K562 (cell line): ENCODE data around the gene MME. TPM values are rescaled to one million over a fixed set of nuclear protein-coding genes. Genes with fewer than 3 reads are reported as not detected.

Experiments
- ATAC-seq: fragments of 200-7000 bp; cut with Tn5 transposase; 3 replicates; pipeline ENCODE4 v1.9.1; 2020; ENCODE audit warnings: moderate library complexity
- BruUV-seq: library from RNA; stranded (reverse); fragments of 400-500 nt; replicated peaks from 2 replicates; lab custom pipeline; 2021; lab: Mats Ljungman, UMichigan
- CTCF ChIA-PET: fragments of 300-600 bp; formaldehyde crosslinking; extraction: SDS; loops from one replicate; lab custom pipeline; 2021; ENCODE audit warnings: low intra/inter-chr PET ratio; lab: Yijun Ruan, JAX
- POLR2A ChIA-PET: fragments of 300-600, 350-650 bp; sonication (Branson Sonifier 250); formaldehyde crosslinking; extraction: SDS; loops from one replicate; lab custom pipeline; 2021; ENCODE audit warnings: antibody characterized with exemption, inconsistent platforms; lab: Yijun Ruan, JAX
- DNase-seq, 4 experiments: peaks; one replicate each; pipeline versions ENCODE4 v3.0.0 to v3.0.0-alpha.2; 2011 to 2018; ENCODE audit warnings: low spot score in 3 of 4, mixed read lengths in 3 of 4; ENCODE audit errors: extremely low read depth in 1 of 4
- FAIRE-seq: peaks from 2 replicates; lab custom pipeline; 2011; peaks lifted over from hg19 to GRCh38; lab: Jason Lieb, UNC
- H2AFZ ChIP-seq: 2 replicates; pipeline ENCODE4 v1.6.0; 2011; ENCODE audit warnings: low read depth, low read length, control low read depth, inconsistent platforms
- H3K27ac ChIP-seq: fragments of 200-600 bp; 3 replicates; pipeline ENCODE4 v1.8.0; 2011; ENCODE audit warnings: low read depth, mild to moderate bottlenecking, control low read depth, inconsistent platforms, low read length, moderate library complexity, mixed read lengths; ENCODE audit errors: extremely low read depth
- H3K27me3 ChIP-seq, 2 experiments: fragments of 300-600 bp in 1 of 2; 2 replicates in 1 of 2; 3 replicates in 1 of 2; pipeline versions ENCODE4 v1.6.0 to v1.8.0; 2011; ENCODE audit warnings: inconsistent platforms in 2 of 2, low read length in 2 of 2, mild to moderate bottlenecking in 1 of 2, mixed read lengths in 1 of 2, moderate library complexity in 1 of 2; ENCODE audit not compliant: control insufficient read depth in 2 of 2, insufficient read depth in 2 of 2
- H3K36me3 ChIP-seq: fragments of 300-600 bp; 3 replicates; pipeline ENCODE4 v1.8.0; 2011; ENCODE audit warnings: mild to moderate bottlenecking, low read length, inconsistent platforms; ENCODE audit not compliant: control insufficient read depth, insufficient read depth
- H3K4me1 ChIP-seq, 2 experiments: fragments of 200-600 bp in 1 of 2; replicated peaks in 1 of 2; 2 replicates in 1 of 2; 3 replicates in 1 of 2; pipeline versions ENCODE4 v1.5.1 to v1.8.0; 2011; ENCODE audit warnings: inconsistent platforms in 2 of 2, low read length in 2 of 2, mild to moderate bottlenecking in 1 of 2, mixed read lengths in 1 of 2, moderate library complexity in 1 of 2; ENCODE audit not compliant: control insufficient read depth in 2 of 2, insufficient read depth in 2 of 2
- H3K4me2 ChIP-seq: 2 replicates; pipeline ENCODE4 v1.6.1; 2011; ENCODE audit warnings: low read length, control low read depth, inconsistent platforms, mixed read lengths; ENCODE audit not compliant: insufficient read depth
- H3K4me3 ChIP-seq: fragments of 200-600 bp; sonication (generic), shearing (Covaris generic); 2 replicates; pipeline ENCODE4 v1.5.1; 2016; ENCODE audit warnings: control low read depth, inconsistent platforms
- H3K79me2 ChIP-seq: fragments of 200-600 bp; 3 replicates; pipeline ENCODE4 v1.8.0; 2011; ENCODE audit warnings: low read length, inconsistent platforms; ENCODE audit not compliant: control insufficient read depth, insufficient read depth
- H3K9ac ChIP-seq, 2 experiments: 2 replicates each; pipeline versions ENCODE4 v1.6.0 to v1.6.1; 2011; ENCODE audit warnings: low read depth in 2 of 2, low read length in 2 of 2, control low read depth in 1 of 2, inconsistent platforms in 1 of 2, mild to moderate bottlenecking in 1 of 2, mixed read lengths in 1 of 2; ENCODE audit not compliant: insufficient read depth in 1 of 2
- H3K9me1 ChIP-seq: one replicate; pipeline ENCODE4 v1.6.0; 2011; ENCODE audit warnings: inconsistent platforms, mild to moderate bottlenecking, low read length, moderate library complexity; ENCODE audit not compliant: control insufficient read depth, insufficient read depth
- H3K9me3 ChIP-seq: replicated peaks from 2 replicates; pipeline ENCODE4 v1.5.1; 2011; ENCODE audit warnings: low read depth, low read length, inconsistent platforms; ENCODE audit not compliant: control insufficient read depth, insufficient read depth
- H4K20me1 ChIP-seq: replicated peaks from 2 replicates; pipeline ENCODE4 v1.6.1; 2011; ENCODE audit warnings: low read length, inconsistent platforms, mixed read lengths; ENCODE audit not compliant: control insufficient read depth, insufficient read depth
- ATF3 ChIP-seq, 2 experiments: fragments of 450-650 bp in 1 of 2; sonication (generic) in 1 of 2; formaldehyde crosslinking in 1 of 2; IDR thresholded peaks in 1 of 2; conservative IDR thresholded peaks in 1 of 2; 2 replicates each; pipeline versions ENCODE4 v1.6.1 to v1.8.1; 2016 to 2023; ENCODE audit warnings: mild to moderate bottlenecking in 2 of 2, moderate library complexity in 2 of 2, inconsistent platforms in 1 of 2, missing genetic modification reagents in 1 of 2
- CC2D1A ChIP-seq: fragments of 450-650 bp; IDR thresholded peaks from 2 replicates; pipeline ENCODE4 v1.6.1; 2017; ENCODE audit warnings: mild to moderate bottlenecking
- CREM ChIP-seq: IDR thresholded peaks from 2 replicates; pipeline ENCODE4 v1.6.1; 2014; ENCODE audit warnings: antibody characterized with exemption, low read depth
- GATAD2A ChIP-seq: fragments of 450-650 bp; IDR thresholded peaks from 2 replicates; pipeline ENCODE4 v1.6.1; 2017
- HCFC1 ChIP-seq: IDR thresholded peaks from 2 replicates; pipeline ENCODE4 v1.6.1; 2012; ENCODE audit warnings: low read depth, low read length, improper control_type of control experiment
- HES1 ChIP-seq: fragments of 450-650 bp; IDR thresholded peaks from 2 replicates; pipeline ENCODE4 v1.6.1; 2016; ENCODE audit warnings: low read depth, mild to moderate bottlenecking, moderate library complexity
- HMGN3 ChIP-seq: IDR thresholded peaks from 2 replicates; pipeline ENCODE4 v1.6.1; 2011; ENCODE audit warnings: borderline replicate concordance, low read depth, mild to moderate bottlenecking, mixed read lengths, low read length; ENCODE audit not compliant: insufficient read length; ENCODE audit errors: extremely low read depth
- ID3 ChIP-seq, 2 experiments: fragments of 250-450 bp in 1 of 2; fragments of 450-650 bp in 1 of 2; sonication (Bioruptor Pico) in 1 of 2; IDR thresholded peaks; 2 replicates each; pipeline versions ENCODE4 v1.6.1 to v1.8.0; 2016 to 2021; ENCODE audit warnings: mild to moderate bottlenecking in 2 of 2, moderate library complexity in 2 of 2, missing compliant biosample characterization in 1 of 2, missing genetic modification characterization in 1 of 2
- ILK ChIP-seq: fragments of 450-650 bp; IDR thresholded peaks from 2 replicates; pipeline ENCODE4 v1.6.1; 2016; ENCODE audit warnings: missing genetic modification characterization, low read depth, mild to moderate bottlenecking, missing compliant biosample characterization, moderate library complexity, borderline replicate concordance
- KHSRP ChIP-seq: fragments of 450-650 bp; IDR thresholded peaks from 2 replicates; pipeline ENCODE4 v1.6.1; 2017
- L3MBTL2 ChIP-seq: fragments of 450-650 bp; IDR thresholded peaks from 2 replicates; pipeline ENCODE4 v1.6.1; 2016; ENCODE audit warnings: mild to moderate bottlenecking, moderate library complexity
- LCOR ChIP-seq: sonication (generic); formaldehyde crosslinking; IDR thresholded peaks from 2 replicates; pipeline ENCODE4 v1.8.0; 2022; ENCODE audit warnings: mild to moderate bottlenecking, missing genetic modification reagents
- MIER1 ChIP-seq: fragments of 450-650 bp; IDR thresholded peaks from 2 replicates; pipeline ENCODE4 v1.6.1; 2016; ENCODE audit warnings: antibody characterized with exemption, mild to moderate bottlenecking, low read depth
- NR2C1 ChIP-seq, 2 experiments: fragments of 450-650 bp; IDR thresholded peaks; 2 replicates each; pipeline ENCODE4 v1.6.1; 2017; ENCODE audit warnings: mild to moderate bottlenecking in 2 of 2, antibody characterized with exemption in 1 of 2, inconsistent platforms in 1 of 2, missing compliant biosample characterization in 1 of 2, missing genetic modification characterization in 1 of 2
- ZEB2 ChIP-seq: fragments of 450-650 bp; IDR thresholded peaks from 2 replicates; pipeline ENCODE4 v1.6.1; 2016
- ZKSCAN8 ChIP-seq: fragments of 200-800 bp; sonication (Bioruptor generic); IDR thresholded peaks from 2 replicates; pipeline ENCODE4 v1.6.1; 2016; ENCODE audit warnings: missing genetic modification characterization, missing compliant biosample characterization
- ZNF24 ChIP-seq: fragments of 450-650 bp; IDR thresholded peaks from 2 replicates; pipeline ENCODE4 v1.6.1; 2016
- ZNF512 ChIP-seq: IDR thresholded peaks from 2 replicates; pipeline ENCODE4 v1.6.1; 2016; ENCODE audit warnings: missing genetic modification characterization, missing compliant biosample characterization
- ZNF584 ChIP-seq: fragments of 200-800 bp; sonication (Bioruptor generic); IDR thresholded peaks from 2 replicates; pipeline ENCODE4 v1.6.1; 2016; ENCODE audit warnings: low read depth, mild to moderate bottlenecking, missing genetic modification characterization, missing compliant biosample characterization
- ZNF75A ChIP-seq: fragments of 450-650 bp; formaldehyde crosslinking; IDR thresholded peaks from 2 replicates; pipeline ENCODE4 v1.4.0; 2020; ENCODE audit warnings: mild to moderate bottlenecking
- WGBS: fragments of 100-300 bp; shearing (Covaris generic); methylation state at CpG from one replicate; pipeline ENCODE4 v1.1.6; 2016; ENCODE audit warnings: low coverage, mixed read lengths; ENCODE audit not compliant: insufficient coverage; ENCODE audit errors: missing lambda C conversion rate; 5-methylcytosine and 5-hydroxymethylcytosine counted together
- in situ Hi-C: fragments of 300-500 bp; cut with MboI; formaldehyde crosslinking; loops from 4 replicates; pipeline ENCODE4 v1.15.0; 2018; ENCODE audit warnings: inconsistent platforms, mixed read lengths
- intact Hi-C: fragments of 100-400 bp; cut with micrococcal nuclease; formaldehyde crosslinking; loops from 2 replicates; pipeline ENCODE4 v1.14.2; 2022
- polyA plus RNA-seq, 8 experiments: library from polyadenylated mRNA; depleted of rRNA in 4 of 8; stranded (reverse) in 5 of 8; unstranded in 3 of 8; fragments of >200 nt; fragmentation: Nextera tagmentation in 2 of 8; fragmentation: Illumina TruSeq in 1 of 8; extraction: Ambion mirVana in 2 of 8; extraction: Trizol in 1 of 8; gene quantifications; 2 replicates each; pipeline versions ENCODE4 v1.2.1 to v1.2.3, GENCODE V29; 2011 to 2014; ENCODE audit warnings: inconsistent platforms in 1 of 8, missing spikeins in 1 of 8
- total RNA-seq, 7 experiments: library from RNA; depleted of rRNA in 6 of 7; stranded (reverse); fragments of >200 nt in 6 of 7; fragmentation: Illumina TruSeq in 2 of 7; extraction: Trizol in 2 of 7; gene quantifications; 2 replicates each; pipeline versions ENCODE4 v1.2.1 to v1.2.3, GENCODE V29; 2011 to 2021; ENCODE audit warnings: low replicate concordance in 1 of 7

MME gene
- total and polyA plus RNA-seq, 9 of the 15 experiments (the other 6 are each of a cell fraction or from before 2014, with no cell fraction given), result 0.80 to 8.6 (median 2.5) TPM

GRCh38 chr3:155131104-155131503 lies 51.0 kb downstream of the MME start:
- H3K4me2 ChIP-seq, result 0 out of 2 replicates have a peak overlapping the region, but pooled peaks have one; percentile 8
- H2AFZ ChIP-seq, result no peak overlapping the region
- BruUV-seq, result no TSS peak
- no peaks in the 10 kb centered on the region for H4K20me1 ChIP-seq
- peak; percentile 98 for ATAC-seq
- whole genome bisulfite sequencing, result 0% methylated on average over 4 of the region's 4 CpGs
- CTCF ChIA-PET, result interaction anchor here (0.6 kb wide), 1 partner anchor 24 kb away, joined by 4 read pairs; no protein-coding TSS in a partner anchor
- POLR2A ChIA-PET, result interaction anchor here (0.7 kb wide), 1 partner anchor 204 kb away, joined by 3 read pairs; no protein-coding TSS in a partner anchor
- H3K9ac ChIP-seq, result no peak overlapping the region
- H3K36me3 ChIP-seq, result no peaks in the 10 kb centered on the region
- no peaks in the 10 kb centered on the region for H3K9me1 ChIP-seq
- H3K9me3 ChIP-seq, result no peaks in the 10 kb centered on the region
- peaks cover 0 to 17% of the 10 kb centered on the region in 2 experiments; a peak in 3 of 5 replicates for H3K4me1 ChIP-seq
- peak; percentile 48 to 92 (median 68) for DNase-seq
- in situ Hi-C loops, result no loop called here
- intact Hi-C loops, result no loop called here
- H3K79me2 ChIP-seq, result no peaks in the 10 kb centered on the region
- no peak overlapping the region for H3K27ac ChIP-seq
- H3K27me3 ChIP-seq, result no peaks in the 10 kb centered on the region
- H3K4me3 ChIP-seq, result no peak overlapping the region
- peak; percentile 99 for FAIRE-seq
- TF ChIP-seq ZNF584 (CRISPR knock-in tag) (0 out of 2 replicates have a peak, but pooled peaks have one; percentile 55), ZEB2 (peak; percentile 90), ZKSCAN8 (CRISPR knock-in tag) (0 out of 2 replicates have a peak, but pooled peaks have one; percentile 36), KHSRP (peak; percentile 66; the same call in 1 of the 2 replicates), ATF3 (IDR thresholded peaks at IDR 0.05) (peak; percentile 88), ATF3 (CRISPR knock-in tag; conservative IDR thresholded peaks at IDR 0.05) (0 out of 2 replicates have a peak, but pooled peaks have one; percentile 28), LCOR (CRISPR knock-in tag) (no peak), NR2C1 (IDR thresholded peaks at IDR 0.05) (no peak), NR2C1 (tag; IDR thresholded peaks at IDR 0.05) (peak; percentile 53; the same call in 1 of the 2 replicates), ZNF512 (tag) (no peak), CREM (peak; percentile 87), ZNF75A (CRISPR knock-in tag) (no peak), ZNF24 (no peak), ID3 (CRISPR knock-in tag; IDR thresholded peaks at IDR 0.05) (no peak), ID3 (tag; IDR thresholded peaks at IDR 0.05) (no peak), CC2D1A (peak; percentile 92; the same call in 1 of the 2 replicates), MIER1 (peak; percentile 48; the same call in 1 of the 2 replicates), HMGN3 (peak; percentile 55), HCFC1 (no peak), GATAD2A (peak; percentile 67; the same call in 1 of the 2 replicates), ILK (tag) (no peak), HES1 (peak; percentile 88), L3MBTL2 (peak; percentile 69)
